DMS53 (cell line): Measurements from ENCODE around the gene CSAD.

Source experiments
- DNase-seq: peaks from one replicate; lab custom pipeline; 2025; lab: John Stamatoyannopoulos, UW

Gene CSAD, protein sequence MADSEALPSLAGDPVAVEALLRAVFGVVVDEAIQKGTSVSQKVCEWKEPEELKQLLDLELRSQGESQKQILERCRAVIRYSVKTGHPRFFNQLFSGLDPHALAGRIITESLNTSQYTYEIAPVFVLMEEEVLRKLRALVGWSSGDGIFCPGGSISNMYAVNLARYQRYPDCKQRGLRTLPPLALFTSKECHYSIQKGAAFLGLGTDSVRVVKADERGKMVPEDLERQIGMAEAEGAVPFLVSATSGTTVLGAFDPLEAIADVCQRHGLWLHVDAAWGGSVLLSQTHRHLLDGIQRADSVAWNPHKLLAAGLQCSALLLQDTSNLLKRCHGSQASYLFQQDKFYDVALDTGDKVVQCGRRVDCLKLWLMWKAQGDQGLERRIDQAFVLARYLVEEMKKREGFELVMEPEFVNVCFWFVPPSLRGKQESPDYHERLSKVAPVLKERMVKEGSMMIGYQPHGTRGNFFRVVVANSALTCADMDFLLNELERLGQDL

DNA sequence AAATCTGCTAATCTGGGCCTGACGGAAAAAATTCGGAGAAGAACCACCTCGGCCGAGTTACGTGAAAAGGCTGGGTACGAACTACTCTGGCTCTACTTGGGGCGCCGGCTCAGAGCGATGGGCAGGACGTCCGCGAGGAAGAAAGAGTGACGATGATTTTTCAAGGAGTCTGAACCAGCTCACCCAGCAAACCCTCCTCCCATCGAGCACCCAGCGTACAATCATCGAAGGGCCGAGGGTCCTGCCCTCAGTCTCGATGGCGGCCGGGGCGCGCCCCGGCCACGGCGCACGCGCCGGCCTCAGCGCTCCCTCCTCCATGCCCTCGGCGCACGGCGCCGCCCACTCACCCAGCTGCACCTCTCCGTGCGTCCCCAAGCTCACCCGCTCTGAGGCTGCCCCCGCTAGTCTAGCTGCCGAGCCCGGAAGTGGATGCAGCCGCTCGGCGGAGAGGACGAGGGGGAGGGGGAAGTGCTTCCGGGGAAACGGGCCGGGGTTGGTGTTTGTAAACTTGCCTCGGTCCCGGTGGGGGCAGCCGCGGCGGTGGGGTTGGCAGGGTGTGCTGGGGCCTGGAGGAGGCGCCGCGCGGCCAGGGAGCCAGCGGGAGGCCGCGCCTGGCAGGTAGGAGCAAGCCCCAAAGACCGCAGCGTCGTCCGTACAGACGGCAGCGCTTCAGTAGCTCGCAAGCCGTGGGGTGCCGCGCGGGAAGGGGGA lies at the start of gene CSAD, which contains the start of gene ZNF740:
CSAD (minus strand) TSS at position 706 of the 711 bp plus-strand sequence. CDS start 7,455 bp downstream, outside the sequence.
ZNF740 (plus strand) TSS at position 503 of the 711 bp plus-strand sequence. CDS start 1,262 bp downstream, outside the sequence.
- peak; percentile 99 for DNase-seq

DNA sequence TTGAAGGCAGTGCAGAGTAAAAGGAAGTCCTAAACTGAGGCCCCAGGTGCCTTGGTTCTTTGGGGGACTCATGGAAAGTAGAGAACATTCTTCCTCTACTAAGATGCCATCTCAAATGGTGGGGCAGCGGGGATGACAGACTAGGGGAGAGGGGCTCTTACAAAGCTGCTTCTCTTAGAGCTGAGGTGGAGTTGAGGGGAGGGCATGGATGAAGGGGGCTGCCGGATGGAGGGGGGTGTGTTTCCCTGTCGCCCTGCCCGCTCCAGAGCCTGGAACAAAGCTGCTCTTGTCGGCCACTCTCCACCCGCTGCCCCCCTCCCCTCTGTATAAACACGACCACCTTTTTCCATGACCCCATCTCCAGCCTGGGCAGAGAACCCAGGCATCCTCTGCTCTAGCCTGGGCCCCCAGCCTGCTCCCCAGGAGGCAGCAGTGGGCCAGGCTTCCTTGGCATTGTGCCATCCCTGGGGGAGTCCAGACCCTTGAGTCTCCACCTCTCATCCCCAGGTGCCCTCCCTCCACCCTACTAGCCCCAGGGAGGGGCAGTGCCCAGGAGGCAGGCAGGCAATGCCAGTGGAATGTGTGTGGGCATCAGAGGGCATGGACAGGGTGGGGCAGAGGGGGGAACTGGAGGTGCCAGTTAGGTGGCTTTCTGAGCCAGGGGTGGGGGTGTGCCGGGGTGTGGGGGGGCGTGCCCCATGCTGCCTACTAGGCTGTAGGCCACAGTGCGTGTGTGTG lies 49.6 kb upstream of the CSAD start:
- no peak for DNase-seq

DNA sequence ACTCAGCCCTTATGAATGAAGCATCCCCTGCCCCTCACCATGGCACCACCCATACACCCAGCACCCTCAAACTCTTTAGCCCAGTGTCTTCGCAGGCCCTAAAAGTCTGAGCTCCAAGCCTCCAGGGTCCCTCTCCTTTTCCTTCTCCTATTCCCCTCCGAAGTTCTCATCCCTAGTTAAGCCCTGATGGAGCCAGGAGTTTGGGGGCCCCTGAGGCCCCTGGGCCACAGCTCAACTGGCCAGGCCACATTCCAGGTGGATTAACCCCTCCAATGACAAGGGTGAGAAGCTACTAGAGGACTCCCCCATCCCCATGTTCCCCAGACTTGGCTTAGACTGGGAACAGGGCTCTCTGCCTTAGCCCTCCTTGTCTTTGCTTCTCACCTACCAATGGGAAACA lies 48.7 kb upstream of the CSAD start:
- no peak for DNase-seq

DNA sequence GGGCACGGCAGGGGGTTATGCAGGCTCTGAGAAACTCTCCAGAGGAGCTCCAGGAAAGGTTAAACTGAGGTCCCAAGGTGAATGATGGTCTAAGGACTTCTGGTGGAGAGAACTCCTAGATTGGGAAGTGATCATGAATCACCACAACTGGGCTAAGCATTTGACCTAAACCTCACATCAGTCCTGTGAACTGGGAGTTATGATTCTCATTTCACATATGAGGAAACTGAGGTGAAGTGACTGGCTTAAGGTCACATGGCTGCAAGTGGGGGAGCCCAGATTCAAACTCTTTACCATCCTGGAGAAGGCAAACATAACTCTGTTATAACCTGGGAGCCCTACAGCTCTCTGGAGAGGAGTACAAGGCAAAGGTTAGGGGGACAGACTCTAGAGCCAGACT lies 47.1 kb upstream of the CSAD start:
- DNase-seq, result no peak

DNA sequence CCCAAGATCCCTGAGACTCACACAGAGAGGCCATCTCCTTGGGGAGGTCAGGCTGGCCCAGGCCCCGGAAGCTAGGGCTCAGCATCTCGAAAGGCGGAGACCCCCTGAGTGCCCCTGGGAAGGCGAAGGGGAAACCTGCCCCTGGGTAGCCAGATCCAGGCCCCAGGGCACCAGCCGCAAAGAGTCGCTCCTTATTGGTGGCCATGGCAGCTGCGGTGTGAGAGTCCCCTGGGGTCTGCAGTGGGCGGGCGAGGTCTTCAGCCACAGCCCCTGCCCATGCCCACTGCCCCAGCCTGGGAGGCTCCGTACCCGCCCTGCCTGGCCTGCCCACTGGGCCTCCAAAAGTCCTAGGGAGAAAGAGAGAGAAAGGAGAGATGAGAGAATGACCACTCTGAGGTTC lies 46.6 kb upstream of the CSAD start:
- no peak for DNase-seq

DNA sequence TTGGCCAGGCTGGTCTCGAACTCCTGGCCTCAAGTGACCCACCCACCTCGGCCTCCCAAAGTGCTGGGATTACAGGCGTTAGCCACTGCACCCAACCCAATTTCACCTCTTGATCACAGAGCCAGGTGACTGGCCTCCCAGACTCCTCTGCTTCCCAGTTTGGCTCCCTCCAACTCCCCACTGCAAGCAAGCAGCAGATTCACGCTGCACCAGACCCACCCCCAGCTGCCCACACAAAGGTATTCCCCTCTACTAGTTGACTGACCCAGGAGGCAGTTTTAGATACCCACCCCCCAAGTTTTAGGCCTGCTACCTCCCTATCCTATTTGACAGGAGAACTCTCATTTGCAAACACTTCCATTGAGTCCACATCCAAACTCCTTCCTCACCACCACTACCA lies 46.1 kb upstream of the CSAD start:
- DNase-seq, result no peak

DNA sequence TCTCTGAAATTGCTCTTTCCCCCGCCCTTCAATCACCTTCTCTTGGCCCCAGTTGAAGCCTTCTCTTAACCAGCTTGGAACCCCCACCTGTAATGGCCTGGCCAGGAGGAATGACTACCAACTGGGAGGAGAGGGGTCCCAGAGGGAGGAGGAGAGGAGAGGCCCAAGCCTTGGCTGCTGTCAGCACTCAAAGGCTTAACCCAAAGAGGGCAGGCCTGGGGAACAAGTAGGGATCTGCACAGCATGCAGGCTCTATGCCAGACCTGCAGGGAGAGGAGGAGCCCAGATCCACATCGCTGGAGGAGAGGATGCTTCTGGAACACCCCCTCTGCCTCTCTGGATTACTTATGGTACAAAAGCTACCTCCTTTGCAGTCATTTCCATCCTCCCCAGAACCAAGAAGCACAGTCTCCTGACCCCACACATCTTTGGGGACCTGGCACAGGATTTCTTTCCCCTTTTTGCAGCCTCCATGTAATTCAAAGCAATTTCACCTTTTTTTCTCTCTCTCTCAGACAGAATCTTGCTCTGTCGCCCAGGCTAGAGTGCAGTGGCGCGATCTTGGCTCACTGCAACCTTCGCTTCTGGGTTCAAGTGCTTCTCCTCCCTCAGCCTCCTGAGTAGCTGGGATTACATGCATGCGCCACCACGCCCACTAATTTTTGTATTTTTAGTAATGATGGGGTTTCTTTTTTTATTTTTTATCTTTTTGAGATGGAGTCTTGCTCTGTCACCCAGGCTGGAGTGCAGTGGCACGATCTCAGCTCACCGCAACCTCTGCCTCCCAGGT lies 45.1 kb upstream of the CSAD start:
- DNase-seq, result no peak

DNA sequence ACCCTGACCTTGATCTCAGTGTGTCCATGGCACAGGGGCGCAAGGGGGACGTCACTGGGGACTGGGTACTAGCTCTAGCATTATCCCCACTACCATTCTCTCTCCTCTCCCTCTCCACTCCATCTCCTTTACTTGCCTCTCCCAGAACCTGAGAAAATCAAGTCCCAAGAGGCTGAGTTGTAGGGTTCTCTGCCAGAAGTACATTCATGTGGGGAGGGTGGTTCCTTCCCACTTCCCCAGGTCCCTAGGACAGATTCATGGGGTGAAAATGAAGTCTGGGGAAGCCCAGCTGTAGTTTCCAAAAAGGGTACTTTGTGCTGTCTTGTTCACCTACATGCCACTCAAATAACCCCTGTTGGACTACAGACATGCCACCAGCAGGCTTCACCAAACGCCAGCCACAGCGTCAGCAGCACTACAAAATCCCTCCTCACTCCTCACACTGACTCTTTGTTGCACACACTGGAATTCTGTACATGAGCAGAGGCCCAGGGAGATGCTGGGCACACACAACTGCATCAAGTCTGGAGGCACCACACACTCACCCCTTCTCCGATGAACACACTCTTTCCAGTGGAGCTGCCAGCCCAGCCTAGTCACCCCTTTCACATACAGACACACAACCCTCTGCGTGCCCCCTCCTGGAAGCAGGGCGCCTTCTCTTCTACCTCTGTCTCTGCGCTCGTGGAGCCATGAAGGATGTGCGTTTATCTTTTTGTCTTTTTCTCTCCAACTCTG lies 44.3 kb upstream of the CSAD start:
- no peak for DNase-seq

DNA sequence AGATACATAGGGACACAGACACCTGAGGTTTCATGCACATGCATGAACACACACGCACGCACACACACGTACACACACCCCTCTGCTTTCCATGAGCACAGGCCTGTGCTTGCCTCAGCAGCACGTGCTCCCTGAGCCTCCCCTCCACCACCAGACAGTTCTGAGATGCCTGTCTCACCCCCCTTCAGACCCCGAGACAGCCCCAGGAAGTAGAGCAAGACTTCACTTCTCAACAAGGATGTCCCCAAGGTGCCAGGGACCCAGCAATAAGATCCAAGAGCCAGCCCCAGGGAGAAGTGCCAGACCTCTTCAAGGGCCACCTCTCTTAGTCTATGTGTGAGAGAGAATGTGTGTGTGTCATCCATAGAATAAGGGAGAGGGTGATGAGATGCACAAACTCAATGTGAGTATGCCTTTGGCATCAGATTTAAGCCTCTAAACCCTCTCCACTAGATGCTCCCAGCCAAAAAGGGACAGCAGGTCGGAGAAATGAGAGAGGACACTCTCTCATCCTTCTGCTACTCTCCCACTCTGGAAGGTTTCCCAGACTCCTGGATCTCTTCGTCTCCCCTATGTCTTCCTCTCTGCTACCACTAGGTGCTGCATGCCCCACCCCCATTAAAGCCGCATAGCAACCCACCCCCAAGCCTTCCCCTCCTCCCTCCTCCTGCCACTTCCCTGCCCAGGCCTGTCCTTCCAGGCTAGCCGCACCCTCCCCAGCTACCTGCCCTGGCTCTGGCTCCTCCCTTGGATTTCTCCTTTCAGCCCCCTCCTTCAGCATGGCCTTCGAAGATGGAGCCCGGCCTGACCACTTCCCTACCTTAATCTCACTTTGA lies 43.6 kb upstream of the CSAD start:
- peak; percentile 22 for DNase-seq

DNA sequence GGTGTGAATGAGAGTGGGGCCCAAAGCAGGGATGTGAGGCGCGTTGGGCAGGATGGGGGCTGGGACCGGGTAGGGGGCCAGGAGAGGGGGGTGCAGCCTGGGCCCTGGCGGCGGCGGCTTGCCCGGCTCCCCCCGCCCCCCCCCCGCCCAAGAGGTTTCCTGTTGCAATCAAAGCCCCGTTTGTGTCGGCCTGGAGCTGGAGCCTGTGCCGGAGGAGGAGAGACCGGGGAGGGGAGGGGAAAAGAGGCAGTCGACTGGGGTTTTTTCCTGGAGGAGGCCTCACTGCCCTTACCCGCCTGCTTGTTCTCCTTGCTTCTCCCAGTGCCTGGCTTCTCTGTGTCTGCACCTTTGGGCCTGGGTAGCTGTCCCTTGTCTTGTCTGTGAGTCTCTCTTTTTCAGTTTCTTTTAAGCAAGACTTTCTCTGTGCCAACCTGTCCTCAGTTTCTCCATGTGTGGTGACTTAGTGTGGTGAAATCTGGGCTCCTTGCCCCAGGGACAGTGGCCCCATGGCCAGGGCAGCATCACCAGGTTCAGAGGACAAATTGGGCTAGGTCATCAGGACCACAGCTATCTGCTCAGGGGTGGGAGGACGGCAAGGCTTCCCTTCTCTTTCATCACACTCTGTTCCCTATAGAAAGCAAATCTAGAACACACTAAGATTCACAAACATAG lies 42.8 kb upstream of the CSAD start:
- no peak for DNase-seq

DNA sequence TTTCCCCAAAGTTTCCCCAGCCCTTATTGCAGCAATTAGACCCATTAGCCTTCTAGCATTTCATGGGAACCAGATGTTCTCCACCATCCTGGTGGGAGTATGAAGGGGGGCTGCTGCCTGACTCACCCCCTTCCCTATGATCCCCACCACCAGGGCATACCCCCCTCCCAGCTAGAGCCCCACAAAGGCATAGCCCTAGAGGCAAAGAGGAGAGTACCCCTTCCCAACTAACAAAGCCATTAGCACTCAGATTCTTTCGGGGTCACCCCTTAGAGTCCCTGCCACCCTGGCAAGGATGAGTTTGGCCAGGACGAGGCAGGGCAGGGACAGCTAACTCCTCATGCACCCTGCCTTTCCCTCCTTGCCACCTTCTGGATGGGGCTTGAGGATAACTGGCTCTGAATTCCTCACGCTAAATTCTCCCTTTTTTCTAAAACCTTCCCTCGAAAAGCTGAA lies 42.1 kb upstream of the CSAD start:
- DNase-seq, result no peak

DNA sequence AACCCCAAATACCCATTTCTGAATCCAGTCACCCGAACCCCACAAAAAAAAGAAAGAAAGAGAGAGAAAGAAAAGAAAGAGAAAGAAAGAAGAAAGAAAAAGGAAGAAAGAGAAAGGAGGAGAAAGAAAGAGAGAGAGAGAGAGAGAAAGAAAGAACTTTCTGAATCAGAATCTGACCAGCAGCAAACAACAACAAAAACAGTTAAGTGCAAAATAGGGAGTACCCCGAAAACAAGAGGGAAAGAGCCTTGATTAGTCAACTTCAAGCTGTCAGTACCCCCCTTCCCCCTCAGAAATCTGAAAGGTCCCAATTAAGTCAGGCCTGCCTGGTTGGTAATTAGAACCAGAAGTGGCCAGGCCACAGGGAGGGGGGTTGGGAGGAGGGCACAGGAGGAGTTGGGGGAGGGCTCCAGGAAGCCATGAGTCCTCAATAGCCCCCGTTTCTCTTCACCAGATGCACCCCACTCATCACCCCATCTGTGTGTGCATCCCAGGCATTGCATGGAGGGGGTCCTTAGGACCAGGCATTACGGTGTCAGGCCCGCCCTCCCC lies 41.5 kb upstream of the CSAD start:
- no peak for DNase-seq

DNA sequence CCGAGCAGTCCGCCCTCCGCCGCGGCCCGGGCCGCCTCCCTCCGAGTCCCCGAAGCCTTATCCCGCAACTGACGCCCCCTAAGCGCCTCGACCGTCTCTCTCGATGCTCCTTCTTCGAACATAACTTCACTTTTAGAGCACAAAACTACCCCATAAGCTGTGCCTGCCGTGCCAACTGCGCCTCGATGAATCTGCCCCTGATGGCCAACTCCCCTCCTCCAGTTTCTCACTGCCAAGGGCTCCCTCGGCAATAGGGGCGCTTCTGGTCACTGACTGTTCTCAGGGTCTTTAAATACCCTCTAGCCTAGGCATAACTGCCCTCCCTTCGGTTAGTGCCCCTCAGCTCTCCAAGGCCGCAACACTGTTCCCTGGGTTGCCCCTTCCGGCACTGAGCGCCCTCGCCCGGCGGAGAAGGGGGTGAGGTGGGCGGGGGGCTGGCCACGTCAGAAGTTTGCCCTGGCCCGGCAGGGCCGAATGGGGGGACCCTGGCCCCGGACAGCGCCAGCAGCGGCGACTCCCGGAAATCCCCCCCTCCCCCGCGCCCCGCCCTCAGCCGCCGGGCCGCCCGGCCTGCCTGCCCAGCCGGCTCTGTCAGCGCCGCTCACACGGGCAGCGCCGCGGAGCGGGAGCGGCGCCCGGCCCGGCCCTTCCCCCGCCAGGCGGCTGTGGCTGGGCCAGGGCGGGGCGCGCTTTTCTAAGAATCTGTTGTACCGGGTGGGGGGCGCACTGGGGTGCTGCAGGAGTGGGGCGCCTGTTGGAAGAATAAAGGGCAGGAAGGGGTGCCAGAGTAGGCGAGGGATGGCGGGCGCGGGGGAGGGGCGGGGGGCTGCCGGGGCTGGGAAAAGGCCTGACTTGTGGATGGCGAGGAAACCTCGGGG lies 40.7 kb upstream of the CSAD start:
- DNase-seq, result peak; percentile 82

DNA sequence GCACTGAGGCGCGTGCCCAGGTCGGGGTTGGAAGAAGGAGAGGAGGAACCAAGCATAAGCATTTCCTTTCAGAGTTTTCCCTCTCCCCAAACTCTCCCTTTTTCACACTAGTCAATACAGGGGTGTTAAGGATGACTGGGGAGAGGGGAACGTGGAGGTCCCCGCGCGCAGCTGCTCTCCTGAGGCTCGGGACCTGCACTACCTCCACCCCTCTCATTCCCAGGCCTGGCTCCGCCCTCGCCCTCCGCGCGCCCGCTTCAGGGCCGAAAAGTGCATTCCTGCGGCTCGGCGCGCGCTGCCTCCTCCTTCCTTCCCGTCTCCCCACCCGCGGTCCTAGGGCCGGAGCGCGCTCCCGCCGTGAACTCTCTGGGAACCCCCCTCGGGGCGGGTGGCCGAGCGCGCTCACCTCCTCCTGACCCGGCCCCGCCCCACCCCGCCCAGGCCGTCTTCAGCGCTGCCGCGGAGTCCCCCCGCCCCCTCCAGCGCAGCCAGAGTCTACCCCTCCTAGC lies 40.0 kb upstream of the CSAD start:
- DNase-seq, result peak; percentile 96

DNA sequence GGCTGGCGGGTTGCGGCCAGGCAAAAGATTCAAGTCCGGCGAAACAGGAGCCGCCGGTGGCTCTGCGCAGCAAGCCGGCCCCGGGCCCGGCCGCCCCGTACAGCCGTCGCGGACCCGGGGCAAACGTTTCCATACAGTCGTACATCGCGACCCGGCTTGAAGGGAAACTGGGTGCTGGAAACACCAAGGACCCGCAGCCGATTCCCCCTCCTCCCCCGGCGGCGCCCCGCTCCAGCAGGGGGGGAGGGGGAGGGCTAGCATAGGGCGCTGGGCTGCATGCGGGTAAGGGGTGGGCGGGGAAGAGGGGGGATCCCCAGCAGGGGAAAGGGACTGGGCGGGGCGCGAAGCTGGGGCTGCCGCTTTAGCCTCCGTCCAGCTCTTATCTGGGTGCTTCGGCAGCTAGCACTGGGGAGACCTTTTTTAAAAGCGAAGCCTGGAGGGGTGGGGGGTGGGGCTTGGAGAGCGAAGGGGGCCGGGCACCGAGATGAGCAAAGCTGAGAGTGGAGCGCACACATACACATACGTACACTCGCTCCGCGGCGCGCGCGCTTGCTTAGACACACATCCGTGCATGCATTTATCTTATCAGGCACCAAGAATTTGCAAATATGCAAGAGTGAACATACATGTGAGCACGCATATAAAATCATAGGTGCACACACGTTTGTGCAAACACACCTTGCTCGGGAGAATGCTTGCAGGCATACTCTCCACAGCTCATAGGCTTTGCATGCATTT lies 39.4 kb upstream of the CSAD start:
- DNase-seq, result peak; percentile 88

DNA sequence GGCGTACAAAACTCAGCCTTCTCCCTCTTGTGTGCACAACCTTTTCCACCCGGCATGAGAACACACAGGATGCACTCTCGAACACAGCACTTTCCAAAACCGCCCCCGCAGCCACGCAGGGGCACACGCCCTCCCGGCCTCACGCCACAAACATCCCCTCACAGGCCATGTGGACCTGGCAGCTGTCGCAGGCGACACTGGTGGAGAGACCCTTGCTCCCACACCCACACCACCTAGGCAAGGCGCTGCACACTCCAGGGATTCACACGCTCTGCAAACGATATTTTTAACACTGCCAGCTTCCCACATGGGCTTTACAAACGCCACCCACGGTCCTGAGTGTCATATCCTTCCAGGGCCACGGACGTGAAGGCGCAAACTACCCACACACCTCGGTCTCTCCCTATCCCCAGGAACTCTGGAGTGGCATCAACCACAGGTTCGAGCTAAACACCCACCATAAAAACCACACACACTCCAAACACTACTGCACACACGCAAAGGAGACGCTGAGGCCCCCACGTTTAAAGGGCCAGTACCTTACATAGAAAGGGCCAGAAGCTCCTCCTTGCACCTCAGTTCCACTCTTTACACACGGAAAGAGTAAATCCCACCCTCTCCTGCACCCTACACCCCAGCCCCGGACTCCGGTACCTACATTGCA lies 38.7 kb upstream of the CSAD start:
- peak; percentile 45 for DNase-seq
